ENCODE measurements around the gene ARHGEF6.

The ARHGEF6 gene

DNA sequence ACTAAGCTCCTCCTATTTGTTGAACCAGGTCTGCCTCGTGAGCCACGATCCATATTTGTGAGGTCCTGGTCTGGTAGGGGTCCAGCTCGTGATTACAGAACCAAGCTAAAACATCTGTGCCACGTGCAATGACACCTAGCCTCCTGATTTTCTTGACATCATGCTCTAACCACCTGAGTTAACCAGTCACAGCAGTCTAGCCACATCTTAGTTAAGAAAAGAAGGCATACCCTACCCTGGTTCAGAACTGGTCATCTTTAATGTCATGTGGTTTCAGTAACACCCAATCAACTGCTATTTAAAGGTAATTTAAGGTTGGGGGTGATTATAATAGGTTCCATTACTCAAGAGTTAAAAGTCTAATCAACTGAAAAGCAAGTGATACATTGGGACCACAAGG lies 28.4 kb downstream of the ARHGEF6 start:
- no peaks in the 10 kb centered on the region for H3K36me3 ChIP-seq (ENCODE audit: control insufficient read depth in 2 of 2, insufficient read depth in 1 of 2, low read length in 2 of 2)
- ChIA-PET POLR2A (interaction anchor here (1.8 kb wide), 1 partner anchor 128 kb away, joined by 8 read pairs; the partner anchor contains the start of gene RBMX), CTCF (interaction anchor here (1.1 to 2.7 kb wide), 4 partner anchors 15 to 128 kb away, joined by 3 to 6 read pairs (median 4); partner anchors contain the start of gene RBMX)
- no peaks in the 10 kb centered on the region for H3K9me3 ChIP-seq (ENCODE audit: control insufficient read depth, insufficient read depth, low read depth, low read length)
- H3K4me1 ChIP-seq (ENCODE audit: control insufficient read depth, insufficient read depth, low read length), result no peaks in the 10 kb centered on the region
- TF ChIP-seq ZFP3 (tag by site-specific recombination; IDR thresholded peaks at IDR 0.05; ENCODE audit: low read depth) (no peak), ZNF747 (tag by site-specific recombination; IDR thresholded peaks at IDR 0.05) (no peak), MZF1 (tag by site-specific recombination; IDR thresholded peaks at IDR 0.05; ENCODE audit: borderline replicate concordance) (no peak), ZFP69B (tag by site-specific recombination; IDR thresholded peaks at IDR 0.05) (no peak), KLF1 (tag by site-specific recombination; IDR thresholded peaks at IDR 0.05) (no peak), ZNF426 (tag by site-specific recombination; IDR thresholded peaks at IDR 0.05) (no peak), ZNF664 (tag by site-specific recombination; IDR thresholded peaks at IDR 0.05) (no peak)
- TF ChIP-seq, protein P1, sequence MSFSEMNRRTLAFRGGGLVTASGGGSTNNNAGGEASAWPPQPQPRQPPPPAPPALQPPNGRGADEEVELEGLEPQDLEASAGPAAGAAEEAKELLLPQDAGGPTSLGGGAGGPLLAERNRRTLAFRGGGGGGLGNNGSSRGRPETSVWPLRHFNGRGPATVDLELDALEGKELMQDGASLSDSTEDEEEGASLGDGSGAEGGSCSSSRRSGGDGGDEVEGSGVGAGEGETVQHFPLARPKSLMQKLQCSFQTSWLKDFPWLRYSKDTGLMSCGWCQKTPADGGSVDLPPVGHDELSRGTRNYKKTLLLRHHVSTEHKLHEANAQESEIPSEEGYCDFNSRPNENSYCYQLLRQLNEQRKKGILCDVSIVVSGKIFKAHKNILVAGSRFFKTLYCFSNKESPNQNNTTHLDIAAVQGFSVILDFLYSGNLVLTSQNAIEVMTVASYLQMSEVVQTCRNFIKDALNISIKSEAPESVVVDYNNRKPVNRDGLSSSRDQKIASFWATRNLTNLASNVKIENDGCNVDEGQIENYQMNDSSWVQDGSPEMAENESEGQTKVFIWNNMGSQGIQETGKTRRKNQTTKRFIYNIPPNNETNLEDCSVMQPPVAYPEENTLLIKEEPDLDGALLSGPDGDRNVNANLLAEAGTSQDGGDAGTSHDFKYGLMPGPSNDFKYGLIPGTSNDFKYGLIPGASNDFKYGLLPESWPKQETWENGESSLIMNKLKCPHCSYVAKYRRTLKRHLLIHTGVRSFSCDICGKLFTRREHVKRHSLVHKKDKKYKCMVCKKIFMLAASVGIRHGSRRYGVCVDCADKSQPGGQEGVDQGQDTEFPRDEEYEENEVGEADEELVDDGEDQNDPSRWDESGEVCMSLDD (tag by site-specific recombination; IDR thresholded peaks at IDR 0.05), result no peak
- H3K27ac ChIP-seq (ENCODE audit: extremely low read depth, low read depth, low read length), result no peak overlapping the region
- no peak overlapping the region for H3K4me3 ChIP-seq (ENCODE audit: low read depth, low read length)

- TF ChIP-seq ZNF19 (tag by site-specific recombination; IDR thresholded peaks at IDR 0.05; ENCODE audit: low read depth), result no peak
- no peak for TF ChIP-seq ZNF140 (tag by site-specific recombination; IDR thresholded peaks at IDR 0.05)
- no peak for TF ChIP-seq ZNF768 (tag by site-specific recombination; IDR thresholded peaks at IDR 0.05)
- TF ChIP-seq ZNF645 (tag by site-specific recombination; IDR thresholded peaks at IDR 0.05), result no peak
- no peak for TF ChIP-seq ZNF670 (tag by site-specific recombination; IDR thresholded peaks at IDR 0.05; ENCODE audit: low read depth)
- no peak for TF ChIP-seq ZNF133 (tag by site-specific recombination; IDR thresholded peaks at IDR 0.05)
- TF ChIP-seq BCL6B (tag by site-specific recombination; IDR thresholded peaks at IDR 0.05), result no peak
- TF ChIP-seq ZNF2 (tag by site-specific recombination; IDR thresholded peaks at IDR 0.05), result no peak
- TF ChIP-seq ZNF184 (tag by site-specific recombination; IDR thresholded peaks at IDR 0.05), result no peak
- no peak for TF ChIP-seq KLF10 (tag by site-specific recombination; IDR thresholded peaks at IDR 0.05)
- Histone ChIP-seq H3K4me1 (ENCODE audit: control insufficient read depth, insufficient read depth, low read length) (no peaks in the 10 kb centered on the region), H3K9me3 (ENCODE audit: control insufficient read depth, insufficient read depth, low read depth, low read length) (no peaks in the 10 kb centered on the region), H3K27ac (ENCODE audit: extremely low read depth, low read depth, low read length) (no peak overlapping the region), H3K36me3 (ENCODE audit: control insufficient read depth in 2 of 2, insufficient read depth in 1 of 2, low read length in 2 of 2) (no peaks in the 10 kb centered on the region), H3K4me3 (ENCODE audit: low read depth, low read length) (no peak overlapping the region)
- POLR2A ChIA-PET, result no interaction called here
- CTCF ChIA-PET, result no interaction called here
Observed at GRCh38 chrX:136750364-136750763, 30.4 kb downstream of the ARHGEF6 start.

Measured in HEK293 (cell line).